Activated naive CD4-positive, alpha-beta T cell treated with anti-CD3 and anti-CD28 coated beads for 36 hours (primary cell): ENCODE data around the gene GPR160. TPM values are rescaled to one million over a fixed set of nuclear protein-coding genes. Genes with fewer than 3 reads are reported as not detected.
A peak's percentile ranks its signal among the peaks of the same experiment; 100 is the strongest.

Experiments used
- CTCF ChIA-PET: fragments of 350-600 bp; sonication (Branson Sonifier 250); formaldehyde crosslinking; loops from one replicate; lab custom pipeline; 2021; ENCODE audit warnings: antibody characterized with exemption; lab: Charles Lee
- DNase-seq: peaks from one replicate; pipeline ENCODE4 v3.0.0-alpha.2; 2020
- H3K27ac Mint-ChIP-seq: one replicate; pipeline ENCODE4 v1.8.0; 2021; ENCODE audit warnings: mild to moderate bottlenecking, mixed read lengths
- H3K27me3 Mint-ChIP-seq: one replicate; pipeline ENCODE4 v1.8.0; 2021; ENCODE audit warnings: low read depth, mixed read lengths
- H3K36me3 Mint-ChIP-seq: one replicate; pipeline ENCODE4 v1.8.0; 2021; ENCODE audit warnings: low read depth, mixed read lengths
- H3K4me1 Mint-ChIP-seq: one replicate; pipeline ENCODE4 v1.8.0; 2021; ENCODE audit warnings: low read depth, mixed read lengths
- H3K4me3 Mint-ChIP-seq: one replicate; pipeline ENCODE4 v1.8.0; 2021; ENCODE audit warnings: mild to moderate bottlenecking, moderate library complexity, mixed read lengths
- H3K9me3 Mint-ChIP-seq: one replicate; pipeline ENCODE4 v1.8.0; 2021; ENCODE audit warnings: mixed read lengths
- intact Hi-C: fragments of 100-400 bp; cut with micrococcal nuclease; formaldehyde crosslinking; loops from one replicate; pipeline ENCODE4 v1.15.1; 2023
- total RNA-seq, 2 experiments: library from RNA; stranded (reverse); gene quantifications; one replicate each; pipeline ENCODE4 v1.2.3, GENCODE V29; 2021

Gene GPR160
- total RNA-seq, 2 experiments from 2014 or later = 10.3 TPM

DNA sequence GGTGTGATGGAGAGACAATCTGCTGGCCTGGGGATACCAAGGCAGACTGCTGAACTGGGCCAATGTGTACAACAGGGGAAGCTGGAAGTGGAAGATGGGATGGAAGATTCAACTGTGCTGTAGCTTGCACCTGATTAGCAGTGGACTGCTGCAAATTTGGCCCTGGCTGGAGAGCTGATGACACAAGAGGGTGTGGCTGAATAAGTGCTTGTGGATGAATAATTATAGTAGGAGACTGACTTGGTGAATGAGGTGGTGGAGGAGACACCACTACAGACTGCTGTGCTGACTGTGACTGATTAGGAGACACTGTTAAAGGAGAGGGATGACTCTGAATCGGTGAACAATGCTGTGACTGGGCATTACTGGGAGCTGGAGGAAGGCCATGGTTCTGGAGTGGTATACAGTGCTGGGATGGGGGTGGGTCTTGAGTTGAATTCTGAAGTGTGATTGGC is 91.2 kb downstream of the GPR160 start:
- peaks cover 40% of the 10 kb centered on the region for H3K4me1 Mint-ChIP-seq
- H3K4me3 Mint-ChIP-seq = peak overlapping the region; percentile 20
- intact Hi-C loops = loop anchor here (2.0 kb wide), 3 partner anchors 16 to 74 kb away; no protein-coding TSS in a partner anchor
- CTCF ChIA-PET = interaction anchor here (0.8 to 1.0 kb wide), 3 partner anchors 13 to 29 kb away, joined by 3 to 4 read pairs (median 4); no protein-coding TSS in a partner anchor
- H3K36me3 Mint-ChIP-seq = peaks cover 26% of the 10 kb centered on the region
- H3K27me3 Mint-ChIP-seq = no peaks in the 10 kb centered on the region
- H3K27ac Mint-ChIP-seq = peak overlapping the region; percentile 76
- peaks cover 6% of the 10 kb centered on the region for H3K9me3 Mint-ChIP-seq
- peak; percentile 48 for DNase-seq

GRCh38 chr3:170130532-170130931 is 92.7 kb downstream of the GPR160 start:
- Mint-ChIP-seq H3K36me3 (peaks cover 38% of the 10 kb centered on the region), H3K9me3 (peaks cover 9% of the 10 kb centered on the region), H3K4me3 (no peak overlapping the region), H3K27ac (peak overlapping the region; percentile 16), H3K4me1 (peaks cover 40% of the 10 kb centered on the region), H3K27me3 (no peaks in the 10 kb centered on the region)
- intact Hi-C loops = loop anchor here (2.0 kb wide), 1 partner anchor 226 kb away; the partner anchor contains the start of gene SKIL
- peak; percentile 27 for DNase-seq
- CTCF ChIA-PET = no interaction called here

GRCh38 chr3:170132335-170132734 is 94.5 kb downstream of the GPR160 start:
- Mint-ChIP-seq H3K27ac (peak overlapping the region; percentile 65), H3K27me3 (no peaks in the 10 kb centered on the region), H3K9me3 (peaks cover 9% of the 10 kb centered on the region), H3K4me3 (no peak overlapping the region), H3K36me3 (peaks cover 48% of the 10 kb centered on the region), H3K4me1 (peaks cover 48% of the 10 kb centered on the region)
- CTCF ChIA-PET = interaction anchor here (1.0 kb wide), 1 partner anchor 18 kb away, joined by 3 read pairs; no protein-coding TSS in a partner anchor
- DNase-seq = peak; percentile 66
- intact Hi-C loops = loop anchor here (1.0 kb wide), 1 partner anchor 48 kb away; no protein-coding TSS in a partner anchor

Other genes with a start within 250 kb of the GPR160 start
- under 1 TPM in 1 of 2 experiments, not detected in 1; 0.12 TPM for gene LRRIQ4, start 225.1 kb upstream of the GPR160 start, total RNA-seq
- gene LRRC34, start 225.1 kb upstream of the GPR160 start, total RNA-seq = 1 to 10 TPM; 3.8 to 3.9 TPM
- not detected for gene LRRC31, start 168.1 kb upstream of the GPR160 start, total RNA-seq
- not detected for gene SAMD7, start 126.4 kb upstream of the GPR160 start, total RNA-seq
- 10 to 100 TPM; 60.0 to 73.3 TPM for gene SEC62, start 71.2 kb upstream of the GPR160 start, total RNA-seq
- 10 to 100 TPM; 48.7 to 50.4 TPM for gene PHC3, start 143.7 kb downstream of the GPR160 start, total RNA-seq
- gene PRKCI, start 184.4 kb downstream of the GPR160 start, total RNA-seq = 10 to 100 TPM; 20.8 to 23.0 TPM